ENCODE results near the gene RER1.

RER1 gene

DNA sequence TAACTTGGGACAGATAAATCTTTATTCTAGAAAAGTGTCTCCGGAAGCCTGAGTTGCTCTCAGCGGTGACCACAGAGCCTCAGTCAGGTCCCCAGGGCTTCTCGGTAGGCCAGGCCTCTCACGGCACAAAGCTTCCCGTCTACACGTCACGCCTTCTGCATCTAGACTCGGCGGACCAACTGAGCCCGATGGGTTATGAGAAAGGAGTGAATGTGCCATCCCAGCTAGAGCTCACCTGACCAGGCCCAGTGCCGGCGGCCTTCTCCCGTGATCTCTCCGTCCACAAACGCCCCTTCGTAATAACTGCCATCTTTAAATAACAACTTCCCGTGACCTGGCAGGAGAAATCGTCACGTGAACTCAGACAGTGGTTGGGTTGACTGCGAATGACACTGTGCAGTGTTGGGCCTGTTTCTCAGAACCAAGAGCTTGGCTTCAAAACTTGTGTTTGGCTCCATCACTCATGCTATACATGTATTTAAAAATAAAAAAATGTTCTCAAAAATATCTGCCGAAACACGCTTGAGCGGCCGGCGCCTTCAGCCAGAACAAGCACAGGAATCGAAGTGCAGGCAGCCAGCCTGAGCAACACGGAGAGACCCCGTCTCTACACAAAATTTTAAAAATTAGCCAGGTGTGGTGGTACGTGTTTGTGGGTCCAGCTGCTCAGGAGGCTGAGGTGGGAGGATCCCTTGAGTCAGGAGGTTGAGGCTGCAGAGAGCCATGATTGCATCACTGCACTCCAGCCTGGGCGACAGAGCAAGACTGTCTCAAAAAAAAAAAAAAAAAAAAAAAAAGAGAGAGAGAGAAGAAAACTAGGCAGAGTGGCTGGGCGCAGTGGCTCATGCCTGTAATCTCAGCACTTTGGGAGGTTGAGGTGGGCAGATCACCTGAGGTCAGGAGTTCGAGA is 3.4 kb upstream of the RER1 start:
- no peaks in the 10 kb centered on the region for H3K9me3 ChIP-seq (ENCODE audit: control insufficient read depth, low read length)
- H3K4me1 ChIP-seq (ENCODE audit: control insufficient read depth, insufficient read depth, low read length): peaks cover 15% of the 10 kb centered on the region
- peaks cover 5% of the 10 kb centered on the region for H3K36me3 ChIP-seq (ENCODE audit: control insufficient read depth, insufficient read depth, low read length, severe bottlenecking)
- no peaks in the 10 kb centered on the region for H3K27me3 ChIP-seq (replicated peaks; ENCODE audit: control insufficient read depth, insufficient read depth, low read length)
- H3K9ac ChIP-seq (ENCODE audit: low read length): no peak overlapping the region
- DNase-seq (ENCODE audit: low read depth): no peak
- no peak overlapping the region for H3K4me3 ChIP-seq (ENCODE audit: low read length)

- no peak for DNase-seq (ENCODE audit: low read depth)
- Histone ChIP-seq H3K9me3 (ENCODE audit: control insufficient read depth, low read length) (no peaks in the 10 kb centered on the region), H3K36me3 (ENCODE audit: control insufficient read depth, insufficient read depth, low read length, severe bottlenecking) (peaks cover 5% of the 10 kb centered on the region), H3K4me1 (ENCODE audit: control insufficient read depth, insufficient read depth, low read length) (peaks cover 20% of the 10 kb centered on the region), H3K4me3 (ENCODE audit: low read length) (no peak overlapping the region), H3K27me3 (replicated peaks; ENCODE audit: control insufficient read depth, insufficient read depth, low read length) (no peaks in the 10 kb centered on the region), H3K9ac (ENCODE audit: low read length) (no peak overlapping the region)
Observed at GRCh38 chr1:2389644-2390043, 2.0 kb upstream of the RER1 start.

DNA sequence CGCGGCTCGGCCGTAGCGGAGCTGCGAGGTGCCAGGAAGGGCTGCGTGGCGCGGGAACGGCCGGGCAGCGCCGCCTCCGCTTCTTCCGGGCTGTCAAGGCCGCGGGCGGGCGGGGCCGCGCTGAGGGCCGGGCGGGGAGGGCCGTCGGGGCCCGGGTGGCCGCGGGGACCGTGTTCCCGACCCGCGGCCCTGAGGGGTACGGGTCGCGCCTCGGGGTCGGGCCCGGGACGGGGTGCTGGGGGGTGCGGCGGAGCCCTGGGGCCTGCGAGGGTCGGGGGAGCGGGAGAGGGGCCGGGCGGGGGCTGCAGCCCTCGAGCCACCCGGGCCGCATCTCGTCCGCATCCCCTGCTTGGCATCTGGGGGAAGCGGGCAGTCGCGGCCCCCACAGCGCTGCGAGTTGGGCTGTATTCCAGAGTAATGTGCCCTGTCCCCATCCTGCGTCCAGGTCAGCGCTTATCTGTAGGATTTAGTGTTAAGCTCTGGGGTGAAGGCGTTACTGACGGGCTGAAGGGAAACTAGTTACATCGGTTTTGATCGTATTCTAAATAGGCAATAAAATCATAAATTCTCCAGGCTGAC is 379 bp downstream of the RER1 start:
- Histone ChIP-seq H3K9me3 (ENCODE audit: control insufficient read depth, low read length) (no peaks in the 10 kb centered on the region), H3K36me3 (ENCODE audit: control insufficient read depth, insufficient read depth, low read length, severe bottlenecking) (peaks cover 23% of the 10 kb centered on the region), H3K9ac (ENCODE audit: low read length) (peak overlapping the region; percentile 93), H3K4me1 (ENCODE audit: control insufficient read depth, insufficient read depth, low read length) (peaks cover 27% of the 10 kb centered on the region), H3K27me3 (replicated peaks; ENCODE audit: control insufficient read depth, insufficient read depth, low read length) (no peaks in the 10 kb centered on the region), H3K4me3 (ENCODE audit: low read length) (peak overlapping the region; percentile 87)
- peak; percentile 40 for DNase-seq (ENCODE audit: low read depth)

DNA sequence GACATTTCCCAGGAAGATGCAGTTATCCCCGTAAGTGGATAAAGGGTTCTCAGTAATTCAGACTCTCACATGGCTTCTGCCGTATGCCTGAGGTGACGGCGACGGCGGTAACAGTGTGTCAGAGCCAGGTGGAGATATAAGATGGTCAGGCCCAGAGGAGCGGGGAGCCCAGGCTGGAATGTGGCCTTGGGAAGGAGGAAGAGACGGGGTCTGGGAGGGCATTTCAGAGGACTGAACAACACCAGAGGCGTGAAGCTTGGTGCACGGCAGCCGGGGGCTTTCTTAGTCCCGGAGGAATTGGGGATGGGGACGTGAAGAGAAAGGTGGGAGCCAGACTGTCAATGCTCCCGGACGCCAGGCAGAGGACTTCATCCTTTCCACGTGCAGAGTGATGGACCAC is 1.0 kb downstream of the RER1 start:
- no peak for DNase-seq (ENCODE audit: low read depth)
- peaks cover 28% of the 10 kb centered on the region for H3K4me1 ChIP-seq (ENCODE audit: control insufficient read depth, insufficient read depth, low read length)
- peaks cover 26% of the 10 kb centered on the region for H3K36me3 ChIP-seq (ENCODE audit: control insufficient read depth, insufficient read depth, low read length, severe bottlenecking)

DNA sequence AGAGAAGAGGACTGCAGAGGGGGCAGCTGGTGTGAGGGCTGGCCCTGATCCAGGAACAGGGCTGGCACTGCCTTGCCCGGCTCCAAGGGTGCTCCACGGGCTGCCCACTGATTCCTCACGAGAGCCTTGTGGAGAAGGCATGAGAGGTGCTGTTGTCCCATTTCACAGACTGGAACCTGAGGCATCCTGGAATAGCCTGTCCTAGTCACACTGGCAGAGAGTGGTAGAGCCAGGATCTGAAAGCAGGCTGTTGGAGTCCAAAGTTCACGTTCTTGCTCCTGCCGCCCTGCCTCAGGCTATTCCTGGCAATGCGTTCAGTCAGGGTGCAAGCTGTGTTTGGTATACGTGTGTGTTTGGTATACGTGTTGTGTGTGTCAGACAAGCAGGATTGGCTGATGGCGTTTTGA is 1.8 kb downstream of the RER1 start:
- H3K4me1 ChIP-seq (ENCODE audit: control insufficient read depth, insufficient read depth, low read length): peaks cover 28% of the 10 kb centered on the region
- DNase-seq (ENCODE audit: low read depth): no peak
- H3K9me3 ChIP-seq (ENCODE audit: control insufficient read depth, low read length): no peaks in the 10 kb centered on the region
- H3K27me3 ChIP-seq (replicated peaks; ENCODE audit: control insufficient read depth, insufficient read depth, low read length): no peaks in the 10 kb centered on the region
- peaks cover 32% of the 10 kb centered on the region for H3K36me3 ChIP-seq (ENCODE audit: control insufficient read depth, insufficient read depth, low read length, severe bottlenecking)
- peak overlapping the region; percentile 87 for H3K4me3 ChIP-seq (ENCODE audit: low read length)
- H3K9ac ChIP-seq (ENCODE audit: low read length): peak overlapping the region; percentile 93

More for the DNA sequence above, 1.0 kb downstream of the RER1 start:
- Histone ChIP-seq H3K27me3 (replicated peaks; ENCODE audit: control insufficient read depth, insufficient read depth, low read length) (no peaks in the 10 kb centered on the region), H3K4me3 (ENCODE audit: low read length) (peak overlapping the region; percentile 87), H3K9ac (ENCODE audit: low read length) (peak overlapping the region; percentile 93), H3K9me3 (ENCODE audit: control insufficient read depth, low read length) (no peaks in the 10 kb centered on the region)

- H3K9ac ChIP-seq (ENCODE audit: low read length): peak overlapping the region; percentile 93
- peaks cover 36% of the 10 kb centered on the region for H3K4me1 ChIP-seq (ENCODE audit: control insufficient read depth, insufficient read depth, low read length)
- H3K27me3 ChIP-seq (replicated peaks; ENCODE audit: control insufficient read depth, insufficient read depth, low read length): no peaks in the 10 kb centered on the region
- DNase-seq (ENCODE audit: low read depth): no peak
- H3K9me3 ChIP-seq (ENCODE audit: control insufficient read depth, low read length): no peaks in the 10 kb centered on the region
- H3K36me3 ChIP-seq (ENCODE audit: control insufficient read depth, insufficient read depth, low read length, severe bottlenecking): peaks cover 39% of the 10 kb centered on the region
- no peak overlapping the region for H3K4me3 ChIP-seq (ENCODE audit: low read length)
Observed at GRCh38 chr1:2394220-2394619, 2.6 kb downstream of the RER1 start.

DNA sequence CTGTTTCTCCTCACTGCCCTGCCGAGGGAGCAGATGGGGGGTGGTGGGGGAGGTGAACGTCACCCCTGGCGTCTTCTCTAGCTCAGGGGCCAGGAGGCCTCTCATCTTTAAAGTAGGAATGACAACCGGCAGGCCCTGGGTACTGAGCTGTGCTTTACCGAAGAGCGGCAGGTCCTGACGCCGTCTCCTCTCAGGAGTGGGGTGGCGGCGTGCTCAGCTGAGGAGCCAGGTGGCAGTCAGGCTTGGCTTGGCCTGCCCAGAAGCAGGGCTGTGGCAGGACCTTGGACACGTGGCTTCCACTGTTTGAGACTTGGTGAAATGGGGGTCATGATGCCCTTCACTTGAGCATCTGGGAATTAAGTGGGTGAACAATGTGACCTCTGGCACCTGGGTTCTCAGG is 3.1 kb downstream of the RER1 start:
- no peak for DNase-seq (ENCODE audit: low read depth)
- Histone ChIP-seq H3K4me3 (ENCODE audit: low read length) (no peak overlapping the region), H3K4me1 (ENCODE audit: control insufficient read depth, insufficient read depth, low read length) (peaks cover 36% of the 10 kb centered on the region), H3K9ac (ENCODE audit: low read length) (peak overlapping the region; percentile 93), H3K36me3 (ENCODE audit: control insufficient read depth, insufficient read depth, low read length, severe bottlenecking) (peaks cover 45% of the 10 kb centered on the region), H3K9me3 (ENCODE audit: control insufficient read depth, low read length) (no peaks in the 10 kb centered on the region), H3K27me3 (replicated peaks; ENCODE audit: control insufficient read depth, insufficient read depth, low read length) (no peaks in the 10 kb centered on the region)

DNA sequence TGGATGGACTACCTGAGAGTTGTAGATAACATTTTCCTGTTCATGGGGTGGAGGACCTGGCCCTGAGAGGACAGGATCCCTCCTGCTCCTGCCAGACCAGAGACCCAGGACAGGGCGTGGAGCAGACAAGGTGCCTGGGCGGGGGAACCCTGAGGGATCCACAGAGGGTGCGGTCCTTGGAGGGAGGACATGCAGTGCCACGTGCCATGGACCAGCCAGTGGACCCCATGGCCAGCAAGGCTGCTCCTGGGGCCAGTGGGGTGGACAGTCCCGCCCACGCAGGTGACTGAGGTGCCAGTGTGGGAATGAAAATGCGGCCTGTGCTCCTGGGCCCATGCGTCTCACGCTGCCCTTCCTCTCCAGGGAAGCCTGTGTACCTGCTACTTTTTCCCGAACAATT is 3.6 kb downstream of the RER1 start:
- Histone ChIP-seq H3K4me1 (ENCODE audit: control insufficient read depth, insufficient read depth, low read length) (peaks cover 35% of the 10 kb centered on the region), H3K9me3 (ENCODE audit: control insufficient read depth, low read length) (no peaks in the 10 kb centered on the region), H3K4me3 (ENCODE audit: low read length) (no peak overlapping the region), H3K27me3 (replicated peaks; ENCODE audit: control insufficient read depth, insufficient read depth, low read length) (no peaks in the 10 kb centered on the region), H3K36me3 (ENCODE audit: control insufficient read depth, insufficient read depth, low read length, severe bottlenecking) (peaks cover 50% of the 10 kb centered on the region), H3K9ac (ENCODE audit: low read length) (no peak overlapping the region)
- DNase-seq (ENCODE audit: low read depth): no peak

DNA sequence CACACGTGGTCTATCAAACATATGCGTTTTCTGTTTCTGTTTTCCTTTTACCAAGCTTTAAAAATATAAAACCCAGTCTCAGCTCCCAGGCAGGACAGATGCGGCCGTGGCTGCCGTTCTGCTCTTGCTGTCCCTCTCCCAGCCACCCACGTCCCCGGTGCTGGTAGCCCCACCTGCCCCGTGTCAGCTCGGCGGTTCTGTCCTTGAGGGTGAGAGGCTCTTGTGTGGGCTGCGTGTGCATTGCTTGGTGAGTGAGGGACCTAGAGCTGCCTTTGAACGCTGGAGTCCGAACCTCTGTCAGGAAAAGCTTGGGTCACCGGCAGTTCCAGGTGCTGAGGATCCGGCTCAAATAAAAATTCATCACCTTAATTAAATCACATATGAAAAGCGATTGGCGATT is 4.4 kb downstream of the RER1 start:
- H3K27me3 ChIP-seq (replicated peaks; ENCODE audit: control insufficient read depth, insufficient read depth, low read length): no peaks in the 10 kb centered on the region

DNA sequence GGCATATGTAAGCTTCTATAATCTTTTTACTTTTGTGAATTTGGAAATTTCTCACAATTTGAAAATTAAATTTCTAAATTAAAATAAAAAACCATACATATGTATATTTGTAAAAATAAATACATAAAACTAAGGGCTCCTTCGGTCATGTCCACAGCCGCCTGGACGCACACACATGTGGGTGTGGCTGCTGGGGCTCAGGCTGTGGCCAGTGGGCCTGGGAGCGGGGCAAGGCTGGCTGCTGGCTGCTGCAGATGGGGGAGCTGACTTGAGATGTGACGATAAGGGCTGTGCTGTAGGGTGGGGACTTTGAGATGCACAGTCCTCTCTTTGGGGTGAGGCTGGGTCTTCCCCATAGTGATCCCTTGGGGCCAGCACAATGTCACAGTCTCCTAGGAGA is 4.8 kb downstream of the RER1 start:
- DNase-seq (ENCODE audit: low read depth): no peak
- H3K9me3 ChIP-seq (ENCODE audit: control insufficient read depth, low read length): no peaks in the 10 kb centered on the region
- peaks cover 58% of the 10 kb centered on the region for H3K36me3 ChIP-seq (ENCODE audit: control insufficient read depth, insufficient read depth, low read length, severe bottlenecking)
- peak overlapping the region; percentile 39 for H3K9ac ChIP-seq (ENCODE audit: low read length)
- peaks cover 31% of the 10 kb centered on the region for H3K4me1 ChIP-seq (ENCODE audit: control insufficient read depth, insufficient read depth, low read length)
- no peak overlapping the region for H3K4me3 ChIP-seq (ENCODE audit: low read length)
- H3K27me3 ChIP-seq (replicated peaks; ENCODE audit: control insufficient read depth, insufficient read depth, low read length): no peaks in the 10 kb centered on the region

More for the DNA sequence above, 4.4 kb downstream of the RER1 start:
- Histone ChIP-seq H3K9me3 (ENCODE audit: control insufficient read depth, low read length) (no peaks in the 10 kb centered on the region), H3K36me3 (ENCODE audit: control insufficient read depth, insufficient read depth, low read length, severe bottlenecking) (peaks cover 56% of the 10 kb centered on the region), H3K4me3 (ENCODE audit: low read length) (no peak overlapping the region), H3K4me1 (ENCODE audit: control insufficient read depth, insufficient read depth, low read length) (peaks cover 31% of the 10 kb centered on the region), H3K9ac (ENCODE audit: low read length) (no peak overlapping the region)
- no peak for DNase-seq (ENCODE audit: low read depth)

DNA sequence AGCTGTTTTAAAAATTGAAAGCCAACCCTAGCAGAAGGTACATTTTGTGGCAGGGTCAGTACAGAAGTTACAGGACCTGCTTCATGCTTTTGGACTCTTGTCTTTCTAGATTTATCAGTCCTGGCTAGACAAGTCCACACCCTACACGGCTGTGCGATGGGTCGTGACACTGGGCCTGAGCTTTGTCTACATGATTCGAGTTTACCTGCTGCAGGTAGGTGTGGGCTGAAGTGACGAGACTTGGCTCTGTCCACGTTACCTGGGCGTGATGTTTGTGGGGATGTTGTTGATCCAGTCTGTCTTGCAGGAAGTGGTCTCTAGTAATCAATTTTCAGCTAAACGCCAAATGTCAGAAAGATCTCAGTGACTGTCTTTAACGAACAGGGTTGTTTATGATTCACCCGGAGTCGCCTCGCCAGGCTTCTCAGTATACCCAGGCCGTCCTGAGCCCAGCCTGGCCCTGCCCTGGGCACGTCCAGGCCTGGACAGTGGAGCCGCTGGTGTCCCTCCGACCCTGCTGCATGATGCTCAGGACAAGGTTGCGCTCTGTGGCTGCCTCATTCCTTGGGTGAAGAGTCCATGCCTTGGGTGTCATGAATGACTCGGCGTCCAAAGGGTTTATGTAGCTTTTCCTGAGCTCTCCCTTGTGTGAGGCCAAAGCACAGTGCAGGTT is 5.5 kb downstream of the RER1 start:
- H3K27me3 ChIP-seq (replicated peaks; ENCODE audit: control insufficient read depth, insufficient read depth, low read length): no peaks in the 10 kb centered on the region
- no peak overlapping the region for H3K4me3 ChIP-seq (ENCODE audit: low read length)
- peaks cover 31% of the 10 kb centered on the region for H3K4me1 ChIP-seq (ENCODE audit: control insufficient read depth, insufficient read depth, low read length)
- H3K36me3 ChIP-seq (ENCODE audit: control insufficient read depth, insufficient read depth, low read length, severe bottlenecking): peaks cover 64% of the 10 kb centered on the region
- H3K9ac ChIP-seq (ENCODE audit: low read length): peak overlapping the region; percentile 39
- no peaks in the 10 kb centered on the region for H3K9me3 ChIP-seq (ENCODE audit: control insufficient read depth, low read length)
- no peak for DNase-seq (ENCODE audit: low read depth)
